Measurements from ENCODE around the gene USP34. TPM values are rescaled to one million over a fixed set of nuclear protein-coding genes. Genes with fewer than 3 reads are reported as not detected.
"Not testable (repeated sequence)": the region's sequence is repeated elsewhere in the genome, so short reads cannot be mapped to it uniquely, and the experiment has no call there.

Gene USP34
- total RNA-seq, 1 experiment from 2014 or later: 76.3 TPM

GRCh38 chr2:61149074-61149473 lies 321.8 kb downstream of the USP34 start (continued):
- TF ChIP-seq, protein P1, sequence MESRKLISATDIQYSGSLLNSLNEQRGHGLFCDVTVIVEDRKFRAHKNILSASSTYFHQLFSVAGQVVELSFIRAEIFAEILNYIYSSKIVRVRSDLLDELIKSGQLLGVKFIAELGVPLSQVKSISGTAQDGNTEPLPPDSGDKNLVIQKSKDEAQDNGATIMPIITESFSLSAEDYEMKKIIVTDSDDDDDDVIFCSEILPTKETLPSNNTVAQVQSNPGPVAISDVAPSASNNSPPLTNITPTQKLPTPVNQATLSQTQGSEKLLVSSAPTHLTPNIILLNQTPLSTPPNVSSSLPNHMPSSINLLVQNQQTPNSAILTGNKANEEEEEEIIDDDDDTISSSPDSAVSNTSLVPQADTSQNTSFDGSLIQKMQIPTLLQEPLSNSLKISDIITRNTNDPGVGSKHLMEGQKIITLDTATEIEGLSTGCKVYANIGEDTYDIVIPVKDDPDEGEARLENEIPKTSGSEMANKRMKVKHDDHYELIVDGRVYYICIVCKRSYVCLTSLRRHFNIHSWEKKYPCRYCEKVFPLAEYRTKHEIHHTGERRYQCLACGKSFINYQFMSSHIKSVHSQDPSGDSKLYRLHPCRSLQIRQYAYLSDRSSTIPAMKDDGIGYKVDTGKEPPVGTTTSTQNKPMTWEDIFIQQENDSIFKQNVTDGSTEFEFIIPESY (IDR thresholded peaks at IDR 0.05; ENCODE audit: extremely low read depth, insufficient replicate concordance, low read length): no peak
- no peak for TF ChIP-seq CBX3 (IDR thresholded peaks at IDR 0.05; ENCODE audit: low read depth)

- H2AFZ ChIP-seq (ENCODE audit: low read depth, low read length, poor library complexity, severe bottlenecking); H3K9ac ChIP-seq (ENCODE audit: low read length); H3K4me2 ChIP-seq (ENCODE audit: low read length); intact Hi-C loops (cut with micrococcal nuclease); DNase-seq (ENCODE audit: low read depth, low spot score); H3K9me2 ChIP-seq (ENCODE audit: insufficient read depth); H3K27ac ChIP-seq (ENCODE audit: low read depth, low read length); CTCF ChIA-PET; H3K27me3 ChIP-seq (ENCODE audit: insufficient read depth, low read length); POLR2A ChIA-PET; BruUV-seq (replicated peaks); H3K79me2 ChIP-seq (ENCODE audit: insufficient read depth, low read length); H3K4me1 ChIP-seq (ENCODE audit: control insufficient read depth in 1 of 2, insufficient read depth in 2 of 2, low read length in 2 of 2); H4K20me1 ChIP-seq (ENCODE audit: insufficient read depth); H3K4me3 ChIP-seq (replicated peaks in 1 of 2; ENCODE audit: low read depth in 1 of 2, low read length in 2 of 2); ATAC-seq; H3K36me3 ChIP-seq (ENCODE audit: control insufficient read depth in 1 of 2, insufficient read depth in 2 of 2, low read length in 2 of 2); RAD21 ChIA-PET (ENCODE audit: low non-redundant PET in 1 of 2, low total read pairs in 2 of 2, uncharacterized antibody in 2 of 2, unreplicated experiment in 2 of 2); H3K9me3 ChIP-seq (ENCODE audit: control insufficient read depth in 1 of 2, insufficient read depth in 1 of 2, low read depth in 1 of 2, low read length in 2 of 2): not testable (repeated sequence)
Measured at GRCh38 chr2:61148091-61148490, 322.8 kb downstream of the USP34 start.

DNA sequence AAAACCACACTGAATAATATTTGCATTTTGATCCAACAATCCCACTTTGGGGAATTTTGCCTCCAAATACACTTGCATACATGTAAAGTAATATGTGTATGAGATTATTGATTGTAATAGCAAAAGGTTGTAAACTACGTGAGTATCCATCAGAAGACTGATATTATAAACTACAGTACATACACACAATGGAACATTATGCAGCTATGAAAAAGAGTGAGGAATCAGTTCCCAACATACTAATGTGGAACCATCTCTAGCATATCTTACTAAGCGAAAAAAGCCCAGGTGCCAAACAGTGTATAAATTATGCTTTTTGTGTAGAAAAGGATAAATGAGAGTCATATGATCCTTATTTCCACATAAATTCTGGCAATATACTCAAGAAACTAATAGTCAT lies 324.9 kb downstream of the USP34 start:
- H3K27me3 ChIP-seq (ENCODE audit: insufficient read depth, low read length): no peaks in the 10 kb centered on the region
- no peaks in the 10 kb centered on the region for H4K20me1 ChIP-seq (ENCODE audit: insufficient read depth)
- intact Hi-C loops (cut with micrococcal nuclease): no loop called here
- ChIA-PET RAD21 (ENCODE audit: low non-redundant PET in 1 of 2, low total read pairs in 2 of 2, uncharacterized antibody in 2 of 2, unreplicated experiment in 2 of 2) (no interaction called here), POLR2A (no interaction called here), CTCF (interaction anchor here (1.1 kb wide), 1 partner anchor 11 kb away, joined by 3 read pairs; no protein-coding TSS in a partner anchor)
- no peaks in the 10 kb centered on the region for H3K9me3 ChIP-seq (ENCODE audit: control insufficient read depth in 1 of 2, insufficient read depth in 1 of 2, low read depth in 1 of 2, low read length in 2 of 2)
- no peak overlapping the region for H3K27ac ChIP-seq (ENCODE audit: low read depth, low read length)
- H3K79me2 ChIP-seq (ENCODE audit: insufficient read depth, low read length): no peaks in the 10 kb centered on the region
- no TSS peak for BruUV-seq (replicated peaks)
- TF ChIP-seq YY1 (IDR thresholded peaks at IDR 0.05; ENCODE audit: extremely low read depth, insufficient replicate concordance, low read depth, low read length) (no peak), JUND (IDR thresholded peaks at IDR 0.05) (no peak), POLR2A (IDR thresholded peaks at IDR 0.05; ENCODE audit: borderline replicate concordance, extremely low read depth, insufficient read depth, insufficient read length) (no peak), EGR1 (IDR thresholded peaks at IDR 0.05; ENCODE audit: low read depth) (no peak)
- ATAC-seq (no peak), DNase-seq (ENCODE audit: low read depth, low spot score) (no peak)
- H3K4me1 ChIP-seq (ENCODE audit: control insufficient read depth in 1 of 2, insufficient read depth in 2 of 2, low read length in 2 of 2): no peaks in the 10 kb centered on the region
- no peak overlapping the region for H2AFZ ChIP-seq (ENCODE audit: low read depth, low read length, poor library complexity, severe bottlenecking)
- H3K4me3 ChIP-seq (replicated peaks in 1 of 2; ENCODE audit: low read depth in 1 of 2, low read length in 2 of 2): no peak overlapping the region
- no peak overlapping the region for H3K9ac ChIP-seq (ENCODE audit: low read length)
- H3K9me2 ChIP-seq (ENCODE audit: insufficient read depth): no peaks in the 10 kb centered on the region
- no peak overlapping the region for H3K4me2 ChIP-seq (ENCODE audit: low read length)
- no peaks in the 10 kb centered on the region for H3K36me3 ChIP-seq (ENCODE audit: control insufficient read depth in 1 of 2, insufficient read depth in 2 of 2, low read length in 2 of 2)

Data from HCT116 (cell line).